ENCODE results near the gene CCL14. TPM values are rescaled to one million over a fixed set of nuclear protein-coding genes. Genes with fewer than 3 reads are reported as not detected.

Gene CCL14
- total and polyA plus RNA-seq, 2 of the 13 experiments (the other 11 are each of a cell fraction or from before 2014, with no cell fraction given), result 1.1 to 1.7 TPM

GRCh38 chr17:35973333-35974260 lies 12.9 kb downstream of the CCL14 start (continued):
- TF ChIP-seq ARNTL (CRISPR knock-in tag; IDR thresholded peaks at IDR 0.05), result peak; percentile 83
- no peak for TF ChIP-seq KLF11 (CRISPR knock-in tag; IDR thresholded peaks at IDR 0.05)
- no peak for TF ChIP-seq PCBP1 (IDR thresholded peaks at IDR 0.05; ENCODE audit: borderline replicate concordance, low read depth, low read length)
- TF ChIP-seq, protein P1, sequence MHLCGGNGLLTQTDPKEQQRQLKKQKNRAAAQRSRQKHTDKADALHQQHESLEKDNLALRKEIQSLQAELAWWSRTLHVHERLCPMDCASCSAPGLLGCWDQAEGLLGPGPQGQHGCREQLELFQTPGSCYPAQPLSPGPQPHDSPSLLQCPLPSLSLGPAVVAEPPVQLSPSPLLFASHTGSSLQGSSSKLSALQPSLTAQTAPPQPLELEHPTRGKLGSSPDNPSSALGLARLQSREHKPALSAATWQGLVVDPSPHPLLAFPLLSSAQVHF (CRISPR knock-in tag; IDR thresholded peaks at IDR 0.05), result no peak
- TF ChIP-seq NFAT5 (CRISPR knock-in tag; IDR thresholded peaks at IDR 0.05), result no peak
- TF ChIP-seq, protein P2, sequence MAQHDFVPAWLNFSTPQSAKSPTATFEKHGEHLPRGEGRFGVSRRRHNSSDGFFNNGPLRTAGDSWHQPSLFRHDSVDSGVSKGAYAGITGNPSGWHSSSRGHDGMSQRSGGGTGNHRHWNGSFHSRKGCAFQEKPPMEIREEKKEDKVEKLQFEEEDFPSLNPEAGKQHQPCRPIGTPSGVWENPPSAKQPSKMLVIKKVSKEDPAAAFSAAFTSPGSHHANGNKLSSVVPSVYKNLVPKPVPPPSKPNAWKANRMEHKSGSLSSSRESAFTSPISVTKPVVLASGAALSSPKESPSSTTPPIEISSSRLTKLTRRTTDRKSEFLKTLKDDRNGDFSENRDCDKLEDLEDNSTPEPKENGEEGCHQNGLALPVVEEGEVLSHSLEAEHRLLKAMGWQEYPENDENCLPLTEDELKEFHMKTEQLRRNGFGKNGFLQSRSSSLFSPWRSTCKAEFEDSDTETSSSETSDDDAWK (CRISPR knock-in tag; IDR thresholded peaks at IDR 0.05), result no peak
- TF ChIP-seq, protein P3, sequence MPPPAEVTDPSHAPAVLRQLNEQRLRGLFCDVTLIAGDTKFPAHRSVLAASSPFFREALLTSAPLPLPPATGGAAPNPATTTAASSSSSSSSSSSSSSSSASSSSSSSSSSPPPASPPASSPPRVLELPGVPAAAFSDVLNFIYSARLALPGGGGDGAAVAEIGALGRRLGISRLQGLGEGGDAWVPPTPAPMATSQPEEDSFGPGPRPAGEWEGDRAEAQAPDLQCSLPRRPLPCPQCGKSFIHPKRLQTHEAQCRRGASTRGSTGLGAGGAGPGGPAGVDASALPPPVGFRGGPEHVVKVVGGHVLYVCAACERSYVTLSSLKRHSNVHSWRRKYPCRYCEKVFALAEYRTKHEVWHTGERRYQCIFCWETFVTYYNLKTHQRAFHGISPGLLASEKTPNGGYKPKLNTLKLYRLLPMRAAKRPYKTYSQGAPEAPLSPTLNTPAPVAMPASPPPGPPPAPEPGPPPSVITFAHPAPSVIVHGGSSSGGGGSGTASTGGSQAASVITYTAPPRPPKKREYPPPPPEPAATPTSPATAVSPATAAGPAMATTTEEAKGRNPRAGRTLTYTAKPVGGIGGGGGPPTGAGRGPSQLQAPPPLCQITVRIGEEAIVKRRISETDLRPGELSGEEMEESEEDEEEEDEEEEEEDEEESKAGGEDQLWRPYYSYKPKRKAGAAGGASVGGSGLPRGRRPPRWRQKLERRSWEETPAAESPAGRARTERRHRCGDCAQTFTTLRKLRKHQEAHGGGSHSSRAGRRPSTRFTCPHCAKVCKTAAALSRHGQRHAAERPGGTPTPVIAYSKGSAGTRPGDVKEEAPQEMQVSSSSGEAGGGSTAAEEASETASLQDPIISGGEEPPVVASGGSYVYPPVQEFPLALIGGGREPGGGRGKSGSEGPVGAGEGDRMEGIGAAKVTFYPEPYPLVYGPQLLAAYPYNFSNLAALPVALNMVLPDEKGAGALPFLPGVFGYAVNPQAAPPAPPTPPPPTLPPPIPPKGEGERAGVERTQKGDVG (CRISPR knock-in tag; IDR thresholded peaks at IDR 0.05; ENCODE audit: borderline replicate concordance), result peak; percentile 79; the same call in 1 of the 2 replicates
- no peak for TF ChIP-seq ZNF543 (CRISPR knock-in tag; IDR thresholded peaks at IDR 0.05)
- peak; percentile 73; the same call in 1 of the 2 replicates for TF ChIP-seq BRF2 (CRISPR knock-in tag; IDR thresholded peaks at IDR 0.05)
- TF ChIP-seq ZNF34 (CRISPR knock-in tag; IDR thresholded peaks at IDR 0.05; ENCODE audit: borderline replicate concordance), result no peak
- peak; percentile 87 for TF ChIP-seq ZNF263 (CRISPR knock-in tag; IDR thresholded peaks at IDR 0.05)
- TF ChIP-seq ZNF746 (CRISPR knock-in tag; IDR thresholded peaks at IDR 0.05), result peak; percentile 94
- no peak; the same call in 1 of the 2 replicates for TF ChIP-seq ZNF816 (CRISPR knock-in tag; IDR thresholded peaks at IDR 0.05; ENCODE audit: borderline replicate concordance)
- TF ChIP-seq ZNF879 (CRISPR knock-in tag; IDR thresholded peaks at IDR 0.05), result peak; percentile 29; the same call in 1 of the 2 replicates
- TF ChIP-seq ZNF572 (CRISPR knock-in tag; IDR thresholded peaks at IDR 0.05), result 0 out of 2 replicates have a peak, but pooled peaks have one; percentile 43
- no peak for TF ChIP-seq SALL2 (CRISPR knock-in tag; IDR thresholded peaks at IDR 0.05)
